Pancreas (tissue), 10 donors: Measurements from ENCODE around the gene MYLK4. TPM values are rescaled to one million over a fixed set of nuclear protein-coding genes. Genes with fewer than 3 reads are reported as not detected.

Source experiments
- ATAC-seq, 4 donors: fragments of 200-7000 bp; cut with Tn5 transposase; one replicate each; pipeline versions ENCODE4 v1.8.0 to v1.9.1; 2020; ENCODE audit warnings: mild to moderate bottlenecking in 4 of 4, moderate library complexity in 4 of 4
- DNase-seq, 6 donors: peaks; one replicate each; pipeline ENCODE4 v3.0.0-alpha.2; 2020
- FAIRE-seq: peaks from 2 replicates; lab custom pipeline; 2012; peaks lifted over from hg19 to GRCh38; lab: Jason Lieb, UNC
- H3K27ac ChIP-seq, 4 donors: fragments of 200-600 bp; sonication (generic); 1 replicate in 3 of 4; 2 replicates in 1 of 4; pipeline versions ENCODE4 v1.5.0 to v1.8.0; 2020
- H3K27me3 ChIP-seq, 4 donors: fragments of 200-600 bp; one replicate each; pipeline ENCODE4 v1.8.0; 2021
- H3K36me3 ChIP-seq, 3 donors: fragments of 200-600 bp; sonication (generic) in 1 of 3; one replicate each; pipeline versions ENCODE4 v1.5.0 to v1.8.0; 2020 to 2021
- H3K4me1 ChIP-seq, 3 donors: fragments of 200-600 bp; one replicate each; pipeline ENCODE4 v1.8.0; 2021
- H3K4me3 ChIP-seq, 4 donors: fragments of 200-600 bp; sonication (generic) in 2 of 4; one replicate each; pipeline versions ENCODE4 v1.5.0 to v1.8.0; 2020 to 2021
- H3K9me3 ChIP-seq, 4 donors: fragments of 200-600 bp; one replicate each; pipeline ENCODE4 v1.8.0; 2021
- WGBS, 2 donors: extraction: QIAGEN DNeasy Blood & Tissue Kit; methylation state at CpG; one replicate each; pipeline ENCODE4 v1.1.7; 2013; 5-methylcytosine and 5-hydroxymethylcytosine counted together
- intact Hi-C, 3 donors: fragments of 100-400 bp; cut with DNase I; formaldehyde crosslinking; loops; one replicate each; pipeline versions ENCODE4 v1.11.1 to v1.14.2; 2022
- polyA plus RNA-seq, 2 donors: library from polyadenylated mRNA; stranded (reverse); fragments of 200-250 nt; gene quantifications; one replicate each; pipeline ENCODE4 v1.2.3, GENCODE V29; 2013
- total RNA-seq, 6 donors: library from RNA; stranded (reverse); fragmentation: NEBNext Ultra II Directional in 4 of 6; extraction: Animal tissue kit (Norgen Biotek cat#: 25700) in 4 of 6; gene quantifications; one replicate each; pipeline versions ENCODE4 v1.2.1 to v1.2.4, GENCODE V29; 2021 to 2023
- TF ChIP-seq, protein P1 (sequence below), 4 donors: fragments of 200-600 bp; sonication (generic) in 3 of 4; IDR thresholded peaks; one replicate each; pipeline versions ENCODE4 v1.5.0 to v1.8.0; 2021; ENCODE audit warnings: antibody characterized with exemption in 4 of 4
- donor health status: healthy with polysubstance abuse.
- donor health status: DM: no; HTN: no; CAD: no; lungs with moderate emphysema.
- donor health status: DM: no; HTN: no; CAD: no.
- donor health status: control.
- donor health status: control.
- donor health status: Bipolar disorder and iron deficiency.
- donor health status: DM: yes; HTN: yes; CAD: no.
- donor health status: DM: no; HTN: no; CAD: no.
- donor health status: DM: no; HTN: no; CAD: no.
- donor health status: DM: yes; HTN: yes; CAD: no.

The MYLK4 gene
- total and polyA plus RNA-seq, 8 donors, result 0.27 to 1.0 (median 0.41) TPM

- Histone ChIP-seq H3K4me1 (peaks cover 0 to 10% (median 6%) of the 10 kb centered on the region in 3 donors), H3K27me3 (no peaks in the 10 kb centered on the region), H3K4me3 (no peak overlapping the region), H3K36me3 (peaks cover 0 to 11% (median under 1%) of the 10 kb centered on the region in 3 donors), H3K9me3 (no peaks in the 10 kb centered on the region), H3K27ac (no peak overlapping the region)
- TF ChIP-seq, protein P1, sequence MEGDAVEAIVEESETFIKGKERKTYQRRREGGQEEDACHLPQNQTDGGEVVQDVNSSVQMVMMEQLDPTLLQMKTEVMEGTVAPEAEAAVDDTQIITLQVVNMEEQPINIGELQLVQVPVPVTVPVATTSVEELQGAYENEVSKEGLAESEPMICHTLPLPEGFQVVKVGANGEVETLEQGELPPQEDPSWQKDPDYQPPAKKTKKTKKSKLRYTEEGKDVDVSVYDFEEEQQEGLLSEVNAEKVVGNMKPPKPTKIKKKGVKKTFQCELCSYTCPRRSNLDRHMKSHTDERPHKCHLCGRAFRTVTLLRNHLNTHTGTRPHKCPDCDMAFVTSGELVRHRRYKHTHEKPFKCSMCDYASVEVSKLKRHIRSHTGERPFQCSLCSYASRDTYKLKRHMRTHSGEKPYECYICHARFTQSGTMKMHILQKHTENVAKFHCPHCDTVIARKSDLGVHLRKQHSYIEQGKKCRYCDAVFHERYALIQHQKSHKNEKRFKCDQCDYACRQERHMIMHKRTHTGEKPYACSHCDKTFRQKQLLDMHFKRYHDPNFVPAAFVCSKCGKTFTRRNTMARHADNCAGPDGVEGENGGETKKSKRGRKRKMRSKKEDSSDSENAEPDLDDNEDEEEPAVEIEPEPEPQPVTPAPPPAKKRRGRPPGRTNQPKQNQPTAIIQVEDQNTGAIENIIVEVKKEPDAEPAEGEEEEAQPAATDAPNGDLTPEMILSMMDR (IDR thresholded peaks at IDR 0.05), result no peak
- WGBS, 2 donors, result 78 to 87% methylated on average over 1 of the region's 1 CpG
- intact Hi-C loops, result no loop called here
- no peak for FAIRE-seq
- no peak for ATAC-seq
- DNase-seq, result no peak
Measured at GRCh38 chr6:2775003-2775402, 24.3 kb upstream of the MYLK4 start.

- DNase-seq (no peak), FAIRE-seq (no peak), ATAC-seq (no peak)
- Histone ChIP-seq H3K4me3 (no peak overlapping the region), H3K27me3 (no peaks in the 10 kb centered on the region), H3K4me1 (peaks cover 3 to 18% (median 16%) of the 10 kb centered on the region in 3 donors), H3K9me3 (no peaks in the 10 kb centered on the region), H3K27ac (no peak overlapping the region), H3K36me3 (peaks cover 0 to 6% (median 0%) of the 10 kb centered on the region in 3 donors)
- intact Hi-C loops, result no loop called here
- TF ChIP-seq, protein P1 (IDR thresholded peaks at IDR 0.05), result no peak
- WGBS, 2 donors, result 76 to 80% methylated on average over 3 of the region's 3 CpGs
Measured at GRCh38 chr6:2773449-2773848, 22.7 kb upstream of the MYLK4 start.

- DNase-seq (no peak), FAIRE-seq (no peak), ATAC-seq (no peak)
- TF ChIP-seq, protein P1 (IDR thresholded peaks at IDR 0.05), result no peak
- WGBS, 2 donors, result 55 to 56% methylated on average over 3 of the region's 3 CpGs
- Histone ChIP-seq H3K27ac (no peak overlapping the region), H3K9me3 (no peaks in the 10 kb centered on the region), H3K4me1 (peaks cover 7 to 22% (median 18%) of the 10 kb centered on the region in 3 donors), H3K4me3 (no peak overlapping the region), H3K36me3 (peaks cover 0 to 6% (median 0%) of the 10 kb centered on the region in 3 donors), H3K27me3 (no peaks in the 10 kb centered on the region)
- intact Hi-C loops, result no loop called here
Measured at GRCh38 chr6:2772840-2773239, 22.1 kb upstream of the MYLK4 start.

GRCh38 chr6:2771079-2771478 is 20.4 kb upstream of the MYLK4 start:
- intact Hi-C loops, result no loop called here
- Histone ChIP-seq H3K9me3 (no peaks in the 10 kb centered on the region), H3K27me3 (no peaks in the 10 kb centered on the region), H3K36me3 (peaks cover 0 to 6% (median 0%) of the 10 kb centered on the region in 3 donors), H3K4me1 (peaks cover 10 to 32% (median 22%) of the 10 kb centered on the region in 3 donors), H3K4me3 (no peak overlapping the region), H3K27ac (no peak overlapping the region)
- TF ChIP-seq, protein P1 (IDR thresholded peaks at IDR 0.05), result no peak
- DNase-seq, result no peak
- ATAC-seq, result no peak
- FAIRE-seq, result no peak
- WGBS, 2 donors, result 84 to 89% methylated on average over 4 of the region's 4 CpGs

DNA sequence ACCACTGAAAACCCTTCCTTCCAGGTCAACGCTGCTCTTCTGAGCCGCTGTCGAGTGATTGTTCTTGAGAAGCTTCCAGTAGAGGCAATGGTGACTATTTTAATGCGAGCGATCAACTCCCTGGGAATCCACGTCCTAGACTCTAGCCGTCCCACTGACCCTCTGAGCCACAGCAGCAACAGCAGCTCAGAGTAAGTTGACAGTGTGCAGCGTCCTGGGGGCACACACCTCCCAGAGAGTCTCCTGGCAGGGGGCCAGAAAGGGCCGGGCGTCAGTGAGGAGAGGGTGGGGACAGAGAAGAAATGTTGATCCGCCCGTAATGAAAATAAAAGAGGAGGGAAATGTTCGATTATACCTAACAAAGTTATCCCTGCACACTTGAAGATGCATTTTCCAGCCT is 19.4 kb upstream of the MYLK4 start:
- intact Hi-C loops, result no loop called here
- Histone ChIP-seq H3K4me1 (peaks cover 10 to 32% (median 22%) of the 10 kb centered on the region in 3 donors), H3K4me3 (no peak overlapping the region), H3K36me3 (peaks cover 0 to 6% (median 0%) of the 10 kb centered on the region in 3 donors), H3K27me3 (no peaks in the 10 kb centered on the region), H3K9me3 (no peaks in the 10 kb centered on the region), H3K27ac (no peak overlapping the region)
- TF ChIP-seq, protein P1 (IDR thresholded peaks at IDR 0.05), result no peak
- DNase-seq, result peak in 2 of 6 donors; percentile 48 to 71
- ATAC-seq, result no peak
- 59 to 65% methylated on average over 13 of the region's 13 CpGs for WGBS, 2 donors
- FAIRE-seq, result no peak
